Effector CD8-positive, alpha-beta T cell (primary cell): ENCODE measurements around the gene DHRS2.

Experiments
- DNase-seq: peaks from one replicate; lab custom pipeline; 2025; lab: John Stamatoyannopoulos, UW

The DHRS2 gene

DNA sequence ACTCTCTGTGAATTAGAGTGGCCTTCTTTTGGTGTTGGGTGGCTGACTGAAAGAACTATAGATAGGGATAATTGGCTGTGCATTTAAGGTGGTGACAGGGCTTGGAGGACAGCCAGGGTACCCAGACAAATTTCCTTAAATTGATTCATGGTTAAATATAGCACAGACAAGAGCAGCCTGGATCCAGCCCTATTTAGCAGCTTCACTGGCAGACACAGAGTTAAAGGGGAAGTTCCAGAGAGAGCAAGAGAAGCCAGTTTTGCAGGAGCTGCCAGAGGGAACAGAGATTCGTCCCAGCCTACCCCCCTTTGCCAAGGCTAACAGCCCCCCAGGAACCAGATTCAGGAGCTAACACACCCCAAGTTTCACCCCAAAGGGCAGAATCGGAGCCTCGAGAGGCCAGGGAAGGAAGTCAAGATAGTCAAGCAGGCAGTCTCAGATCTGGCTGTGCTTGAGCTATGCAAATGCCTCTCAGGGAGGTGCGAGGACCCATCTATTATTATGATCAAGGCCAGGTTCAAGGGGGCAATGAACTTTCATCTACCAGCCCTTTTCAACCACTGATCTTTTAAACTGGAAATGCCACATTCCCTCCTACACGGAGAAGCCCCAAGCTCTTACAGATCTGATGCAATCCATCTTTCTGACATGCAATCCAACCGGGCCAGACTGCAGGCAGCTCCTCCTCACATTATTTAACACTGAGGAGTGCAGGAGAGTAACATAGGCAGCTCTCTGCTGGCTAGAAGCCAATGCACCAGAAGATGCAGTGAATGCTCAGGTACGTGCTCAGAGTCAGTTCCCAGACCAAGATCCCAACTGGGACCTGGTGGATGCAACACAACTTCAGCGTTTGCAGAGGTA, 58.2 kb downstream of the DHRS2 start:
- DNase-seq = no peak
